Immature natural killer cell (primary cell): ENCODE measurements around the gene TRIM15. TPM values are rescaled to one million over a fixed set of nuclear protein-coding genes. Genes with fewer than 3 reads are reported as not detected.

Experiments
- polyA plus RNA-seq, 3 donors: library from polyadenylated mRNA; unstranded; fragments of 300-500 nt; fragmentation: Illumina TruSeq; gene quantifications; one replicate each; pipeline ENCODE4 v1.2.3, GENCODE V29; 2021

Gene TRIM15
- polyA plus RNA-seq, 3 donors from 2014 or later, result not detected

Other genes starting within 250 kb of the TRIM15 start
- 1,000 to 10,000 TPM; 2,780 to 4,438 (median 4,182) TPM for gene HLA-A, start 221.0 kb upstream of the TRIM15 start, polyA plus RNA-seq
- gene POLR1H, start 102.3 kb upstream of the TRIM15 start, polyA plus RNA-seq, result 100 to 1,000 TPM in 1 of 3 donors, 10 to 100 TPM in 2; 68.8 to 114 (median 87.2) TPM
- 100 to 1,000 TPM in 1 of 3 donors, 10 to 100 TPM in 2; 72.9 to 129 (median 98.8) TPM for gene PPP1R11, start 96.3 kb upstream of the TRIM15 start, polyA plus RNA-seq
- gene RNF39, start 87.8 kb upstream of the TRIM15 start, polyA plus RNA-seq, result not detected
- gene TRIM31, start 50.5 kb upstream of the TRIM15 start, polyA plus RNA-seq, result not detected
- not detected for gene TRIM40, start 27.4 kb upstream of the TRIM15 start, polyA plus RNA-seq
- not detected for gene TRIM10, start 2.3 kb upstream of the TRIM15 start, polyA plus RNA-seq
- 10 to 100 TPM; 11.6 to 65.0 (median 22.7) TPM for gene TRIM26, start 49.9 kb downstream of the TRIM15 start, polyA plus RNA-seq
- gene TRIM39, start 163.4 kb downstream of the TRIM15 start, polyA plus RNA-seq, result 10 to 100 TPM in 2 of 3 donors, 1 to 10 TPM in 1; 3.3 to 16.1 (median 10.6) TPM
- gene RPP21, start 181.6 kb downstream of the TRIM15 start, polyA plus RNA-seq, result 10 to 100 TPM; 55.3 to 57.0 (median 55.4) TPM